GM21786 (cell line): ENCODE results near the gene TPK1.
"Not testable (repeated sequence)": the region's sequence is repeated elsewhere in the genome, so short reads cannot be mapped to it uniquely, and the experiment has no call there.

Source experiments
- ATAC-seq: cut with Tn5 transposase; IDR thresholded peaks from one replicate; pipeline ENCODE4 v1.9.1; 2021; ENCODE audit not compliant: unreplicated experiment

TPK1 gene

DNA sequence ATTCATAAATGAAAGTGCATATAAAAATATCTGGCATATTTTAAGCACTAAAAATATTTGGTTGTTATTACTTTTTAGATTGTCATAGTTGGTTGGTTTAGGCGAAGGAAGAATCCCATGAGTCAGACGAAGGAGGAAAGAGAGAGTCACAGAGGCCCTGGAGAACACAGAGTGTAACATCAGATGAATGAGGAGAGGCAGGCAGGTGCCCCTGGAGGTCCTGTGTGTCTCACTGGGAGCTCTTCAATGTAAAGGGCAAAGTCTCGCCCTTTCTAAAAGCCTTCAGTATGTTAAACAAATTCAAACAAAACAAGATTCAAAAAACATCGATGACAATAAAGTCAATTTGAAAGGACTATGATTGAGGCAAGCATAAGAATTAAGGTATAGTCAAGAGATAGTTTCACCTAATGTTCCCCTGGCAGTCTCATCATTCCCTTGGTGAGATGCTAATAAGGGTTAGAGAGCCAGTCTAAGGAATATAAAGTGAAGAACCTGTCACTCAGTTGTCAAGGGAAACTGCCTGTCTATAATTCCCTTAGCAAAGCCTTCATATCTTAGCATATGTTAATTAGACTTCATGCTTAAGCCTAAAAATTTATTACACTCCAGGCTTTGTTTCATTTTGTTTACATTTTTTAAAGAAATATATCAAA lies 194.3 kb downstream of the TPK1 start:
- ATAC-seq: no peak

DNA sequence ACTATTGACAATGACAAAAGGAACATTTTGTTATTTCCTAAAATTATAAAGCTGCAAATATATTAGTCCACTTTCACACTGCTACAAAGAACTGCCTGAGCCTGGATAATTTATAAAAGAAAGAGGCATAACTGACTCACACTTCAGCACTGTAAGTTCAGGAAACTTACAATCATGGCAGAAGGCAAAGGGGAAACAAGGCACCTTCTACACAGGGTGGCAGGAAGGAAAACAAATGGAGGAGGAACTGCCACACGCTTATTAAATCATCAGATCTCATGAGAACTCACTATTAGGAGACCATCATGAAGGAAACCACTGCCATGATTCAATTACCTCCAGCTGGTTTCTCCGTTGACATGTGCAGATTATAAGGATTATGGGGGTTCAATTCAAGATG lies 203.1 kb downstream of the TPK1 start:
- no peak for ATAC-seq

DNA sequence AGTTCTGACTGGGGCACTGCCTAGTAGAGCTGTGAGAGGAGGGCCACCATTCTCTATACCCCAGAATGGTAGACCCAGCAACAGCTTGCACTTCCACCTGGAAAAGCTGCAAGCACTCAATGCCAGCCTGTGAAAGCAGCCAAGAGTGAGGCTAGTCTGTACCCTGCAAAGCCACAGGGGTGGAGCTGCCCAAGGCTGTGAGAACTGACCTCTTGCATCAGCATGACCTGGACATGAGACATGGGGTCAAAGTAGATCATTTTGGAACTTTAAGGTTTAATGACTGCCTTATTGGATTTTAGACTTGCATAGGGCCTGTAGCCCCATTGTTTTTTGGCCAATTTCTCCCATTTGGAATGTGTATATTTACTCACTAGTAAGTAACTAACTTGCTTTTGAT lies 206.3 kb downstream of the TPK1 start:
- ATAC-seq: no peak

DNA sequence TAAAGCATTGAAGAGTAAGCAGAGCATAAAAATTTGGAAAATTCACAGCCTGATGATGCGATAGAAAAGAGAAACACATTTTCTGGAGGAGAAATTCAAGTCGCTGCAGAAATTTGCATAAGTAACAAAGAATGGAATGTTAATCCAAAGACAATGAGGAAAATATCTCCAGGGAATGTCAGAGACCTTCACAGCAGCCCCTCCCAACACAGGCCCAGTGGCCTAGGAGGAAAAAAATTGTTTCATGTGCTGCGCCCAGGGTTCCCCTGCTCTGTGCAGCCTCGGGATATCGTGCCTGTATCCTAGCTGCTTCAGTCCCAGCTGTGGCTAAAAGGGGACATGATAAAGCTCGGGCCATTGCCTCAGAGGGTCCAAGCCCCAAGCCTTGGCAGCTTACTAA lies 206.8 kb downstream of the TPK1 start:
- ATAC-seq: no peak

- ATAC-seq: no peak
Measured at GRCh38 chr7:144628176-144628575, 207.7 kb downstream of the TPK1 start.

- no peak for ATAC-seq
Measured at GRCh38 chr7:144622745-144623144, 213.1 kb downstream of the TPK1 start.

GRCh38 chr7:144606261-144606660 lies 229.6 kb downstream of the TPK1 start:
- ATAC-seq: no peak

- ATAC-seq: no peak
Measured at GRCh38 chr7:144596953-144597352, 238.9 kb downstream of the TPK1 start.

DNA sequence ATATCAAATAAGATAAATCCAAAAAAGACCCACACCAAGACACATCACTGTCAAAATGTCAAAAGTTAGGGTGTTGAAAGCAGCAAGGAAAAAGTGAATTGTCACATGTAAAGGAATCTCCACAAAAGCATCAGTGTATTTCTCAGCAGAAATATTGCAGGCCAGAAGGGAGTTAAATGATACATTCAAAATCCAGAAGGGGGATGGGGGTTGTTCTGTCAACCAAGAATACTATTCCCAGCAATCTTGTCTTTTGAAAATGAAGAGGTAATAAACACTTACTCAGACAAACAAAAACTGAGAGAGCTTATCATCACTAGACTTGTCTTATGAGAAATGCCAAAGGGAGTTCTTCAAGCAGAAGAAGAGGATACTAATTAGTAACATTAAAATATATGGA lies 241.3 kb downstream of the TPK1 start:
- no peak for ATAC-seq

DNA sequence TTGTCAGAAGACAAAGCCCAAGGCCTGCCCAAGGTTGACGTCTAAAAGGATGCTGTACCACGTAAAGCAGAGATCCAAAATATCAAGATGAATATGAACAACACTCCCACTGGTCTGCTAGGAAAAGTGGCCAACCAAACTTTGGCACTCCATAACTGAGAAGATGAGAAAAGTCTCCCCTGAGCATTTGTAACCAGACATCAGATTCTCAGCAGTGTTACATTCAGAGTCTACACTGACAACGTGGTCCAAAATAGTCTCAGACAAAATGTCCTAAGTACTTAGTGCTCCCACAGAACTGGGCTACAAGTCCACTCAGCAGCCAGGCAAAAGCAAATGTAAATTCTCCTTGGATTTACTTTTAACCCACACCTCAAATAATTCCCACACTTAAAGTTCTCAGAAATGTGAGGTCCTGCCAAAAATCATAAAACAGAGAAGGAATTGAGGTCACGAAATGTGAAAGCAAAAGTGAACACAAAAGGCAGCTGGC lies 247.2 kb downstream of the TPK1 start:
- no peak for ATAC-seq

DNA sequence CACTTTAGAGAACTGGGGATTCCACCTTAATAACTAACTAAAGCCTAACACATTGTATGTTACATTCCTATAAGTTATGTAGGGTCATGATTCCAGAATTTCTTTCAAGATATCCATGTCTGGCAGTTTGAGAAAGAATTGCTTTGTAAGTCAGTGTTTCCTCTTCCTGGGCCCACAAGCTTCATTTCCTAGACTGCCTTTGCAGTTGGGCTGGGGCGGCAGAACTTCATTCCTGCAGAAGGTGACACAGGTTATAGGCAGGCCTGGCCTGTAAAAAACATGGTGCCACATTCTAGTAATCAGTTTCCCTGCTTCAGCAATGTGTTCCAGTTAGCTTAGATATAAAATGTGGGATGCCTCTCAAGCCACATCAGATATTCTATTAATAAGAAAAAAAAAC lies 248.2 kb downstream of the TPK1 start:
- ATAC-seq: no peak

DNA sequence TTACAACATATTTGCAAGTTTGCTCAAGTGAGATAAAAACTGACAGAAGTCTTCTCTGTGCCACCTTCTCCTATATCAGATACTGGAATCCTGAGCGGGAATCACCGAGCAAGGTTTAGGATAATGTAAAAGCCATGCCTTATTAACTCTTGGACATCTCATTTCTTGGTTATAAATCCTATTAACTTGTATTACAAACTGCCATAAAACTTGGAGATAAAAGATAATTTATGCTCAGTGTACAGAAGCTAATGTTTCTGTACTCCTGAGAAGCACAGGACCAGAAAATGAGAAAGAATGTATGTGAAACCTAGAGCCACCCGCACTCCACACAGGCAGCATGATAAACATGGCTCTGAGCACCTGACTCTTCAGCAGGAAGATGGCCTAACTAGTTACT lies 251.1 kb downstream of the TPK1 start:
- ATAC-seq: no peak

DNA sequence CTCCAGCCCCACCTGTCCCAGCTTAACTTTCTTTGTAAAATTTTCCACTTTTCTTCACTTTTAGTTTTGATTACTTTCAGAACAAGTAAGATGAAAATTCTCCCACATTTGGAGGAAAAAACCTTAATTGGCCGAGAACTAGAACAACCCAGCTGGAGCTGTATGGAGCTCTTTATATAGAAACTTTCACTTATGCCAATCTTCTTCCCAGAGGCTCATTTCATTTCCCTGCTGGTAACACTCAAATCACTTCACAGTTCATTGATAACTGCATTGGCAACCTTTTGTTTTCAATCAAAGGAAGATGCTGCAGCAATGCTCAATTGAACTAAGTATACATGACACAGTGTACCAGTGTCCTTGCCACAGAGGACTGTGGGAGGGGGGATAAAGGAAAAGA lies 256.2 kb downstream of the TPK1 start:
- no peak for ATAC-seq

- no peak for ATAC-seq
Measured at GRCh38 chr7:144575456-144575855, 260.4 kb downstream of the TPK1 start.

DNA sequence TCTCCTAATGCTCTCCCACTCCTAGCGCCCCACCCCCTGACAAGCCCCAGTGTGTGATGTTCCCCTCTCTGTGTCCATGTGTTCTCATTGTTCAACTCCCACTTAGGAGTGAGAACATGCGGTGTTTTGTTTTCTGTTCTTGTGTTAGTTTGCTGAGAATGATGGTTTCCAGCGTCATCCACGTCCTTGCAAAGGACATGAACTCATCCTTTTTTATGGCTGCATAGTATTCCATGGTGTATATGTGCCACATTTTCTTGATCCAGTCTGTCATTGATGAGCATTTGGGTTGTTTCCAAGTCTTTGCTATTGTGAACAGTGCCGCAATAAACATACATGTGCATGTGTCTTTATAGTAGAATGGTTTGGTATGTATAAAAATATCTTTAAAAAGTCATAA lies 261.1 kb downstream of the TPK1 start:
- ATAC-seq: not testable (repeated sequence)

GRCh38 chr7:144568233-144568632 lies 267.6 kb downstream of the TPK1 start:
- ATAC-seq: no peak

DNA sequence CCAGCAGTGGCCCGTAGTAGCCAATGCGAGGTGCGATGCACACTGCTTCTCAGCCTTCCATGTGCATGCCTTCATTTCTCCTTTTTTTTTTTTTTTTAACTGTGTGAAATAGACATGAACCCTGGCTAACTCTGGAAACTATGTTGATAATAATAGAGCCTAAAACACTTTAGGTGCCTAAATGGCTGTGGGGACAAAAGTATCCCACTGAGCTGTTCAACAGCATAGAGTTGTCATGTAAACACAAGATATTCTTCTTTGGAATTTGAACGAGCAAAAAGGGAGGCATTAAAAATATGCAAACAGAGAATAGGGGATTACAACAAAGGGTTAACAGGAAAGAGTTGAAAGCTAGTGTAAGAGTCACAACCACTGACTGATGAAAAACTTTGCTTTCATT lies 270.3 kb downstream of the TPK1 start:
- ATAC-seq: no peak

DNA sequence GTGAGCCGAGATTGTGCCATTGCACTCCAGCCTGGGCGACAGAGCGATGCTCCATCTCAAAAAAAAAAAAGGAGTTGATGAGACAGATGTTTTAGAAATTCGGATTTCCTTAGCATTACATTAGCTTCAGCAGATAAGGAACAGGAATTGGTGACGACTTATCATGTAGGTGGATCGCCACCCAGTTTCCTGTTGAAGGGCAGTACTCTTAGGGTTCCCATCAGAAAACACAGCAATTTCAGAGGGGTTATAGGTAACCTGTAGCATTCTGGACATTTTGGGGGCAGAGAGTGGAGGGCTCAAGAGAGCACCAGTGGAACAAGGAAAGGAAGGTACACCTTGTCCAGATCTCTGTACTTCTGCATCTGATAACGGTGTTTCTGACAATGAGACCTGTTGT lies 286.0 kb downstream of the TPK1 start:
- no peak for ATAC-seq

DNA sequence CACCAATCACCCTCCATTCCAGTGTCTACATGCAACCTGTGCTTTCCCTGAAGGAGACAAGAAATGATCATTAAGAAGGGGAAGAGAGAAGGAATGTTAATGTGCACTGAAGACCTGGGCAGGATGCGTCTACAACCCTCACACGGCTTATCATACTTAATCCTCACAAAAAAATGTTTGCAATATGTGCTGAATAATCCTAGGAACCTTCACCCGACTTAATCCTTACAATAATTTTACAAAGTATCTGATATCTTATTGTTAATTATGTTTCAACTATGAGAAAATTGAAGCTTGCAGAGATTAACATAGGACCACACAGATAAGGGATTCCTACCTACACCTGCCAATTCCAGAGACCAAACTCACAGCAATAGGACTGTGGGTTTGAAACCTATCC lies 287.3 kb downstream of the TPK1 start:
- ATAC-seq: no peak

GRCh38 chr7:144547888-144548287 lies 288.0 kb downstream of the TPK1 start:
- no peak for ATAC-seq

DNA sequence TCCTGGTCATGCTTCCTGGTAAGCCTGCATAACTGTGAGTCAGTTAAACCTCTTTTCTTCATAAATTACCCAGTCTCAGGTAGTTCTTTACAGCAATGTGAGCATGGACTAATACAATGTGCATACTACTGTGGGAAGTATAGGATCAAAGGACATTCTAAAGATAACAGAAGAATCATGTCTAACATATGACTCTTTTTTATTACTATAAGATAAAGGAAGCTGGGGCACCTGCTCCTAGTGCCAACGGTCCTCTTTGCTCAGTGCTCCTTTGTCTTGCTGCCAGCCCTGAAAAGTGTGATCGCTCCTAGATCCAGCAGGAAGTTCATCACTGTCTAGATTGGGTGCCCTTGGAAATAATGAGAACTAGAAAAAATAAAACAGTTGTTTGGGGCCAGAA lies 289.1 kb downstream of the TPK1 start:
- ATAC-seq: no peak

DNA sequence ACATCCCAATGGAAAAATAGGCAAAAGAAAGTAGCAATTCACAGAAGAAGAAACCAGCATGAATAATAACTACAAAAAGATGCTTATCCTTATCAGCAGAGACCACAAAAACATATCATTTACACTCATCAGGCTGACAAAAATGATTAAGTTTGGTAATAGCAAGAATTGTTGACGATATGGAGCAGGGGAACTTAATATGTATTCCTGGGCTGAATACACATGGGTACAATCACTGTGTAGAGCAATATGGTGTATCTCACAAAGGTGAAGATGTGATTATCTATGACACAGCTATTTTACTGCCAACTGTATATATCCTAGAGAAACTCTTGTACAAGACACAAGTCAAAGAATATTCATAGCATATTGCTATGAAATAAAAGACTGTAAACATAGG lies 290.5 kb downstream of the TPK1 start:
- ATAC-seq: no peak

DNA sequence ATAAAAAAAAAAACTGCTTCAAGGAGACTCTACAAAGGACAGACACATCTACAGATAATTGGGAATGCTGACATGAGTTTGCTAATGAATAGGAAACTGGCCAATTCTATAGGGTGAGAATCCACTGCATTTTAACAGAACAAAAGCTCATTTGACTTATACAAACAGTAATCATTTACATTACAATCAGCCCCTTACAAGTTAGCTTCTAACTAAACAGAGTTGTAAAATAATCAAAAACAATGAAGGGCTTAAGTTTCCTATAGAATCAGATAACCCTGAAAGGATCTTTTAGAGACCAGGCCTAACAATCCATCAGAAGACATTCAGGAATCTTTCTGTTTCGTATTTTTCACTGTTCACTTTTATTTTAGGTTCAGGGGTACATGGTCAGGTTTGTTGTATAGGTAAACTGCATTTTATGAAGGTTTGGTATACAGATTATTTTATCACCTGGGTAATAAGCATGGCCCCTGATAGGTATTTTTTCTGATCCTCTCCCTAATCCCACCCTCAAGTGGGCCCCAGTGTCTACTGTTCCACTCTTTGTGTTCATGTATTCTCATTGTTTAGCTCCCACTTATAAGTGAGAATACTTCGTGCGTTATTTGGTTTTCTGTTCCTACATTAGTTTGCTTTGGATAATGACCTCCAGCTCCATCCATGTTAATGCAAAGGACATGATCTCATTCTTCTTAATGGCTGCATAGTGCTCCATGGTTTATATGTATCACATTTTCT lies 301.0 kb downstream of the TPK1 start:
- ATAC-seq: no peak
